Peyer's patch (tissue), 4 donors: Measurements from ENCODE around the gene TMEM219. TPM values are rescaled to one million over a fixed set of nuclear protein-coding genes. Genes with fewer than 3 reads are reported as not detected.

Source experiments
- DNase-seq, 3 donors: peaks; one replicate each; pipeline ENCODE4 v3.0.0-alpha.2; 2017 to 2019
- H3K27ac ChIP-seq, 4 donors: fragments of 200-600 bp; sonication (generic); one replicate each; pipeline ENCODE4 v1.5.1; 2016 to 2019
- H3K27me3 ChIP-seq, 2 donors: fragments of 200-600 bp; sonication (generic); one replicate each; pipeline ENCODE4 v1.5.1; 2019
- H3K36me3 ChIP-seq, 3 donors: fragments of 200-600 bp; sonication (generic); one replicate each; pipeline ENCODE4 v1.5.1; 2016 to 2019
- H3K4me1 ChIP-seq, 4 donors: fragments of 200-600 bp; sonication (generic); one replicate each; pipeline ENCODE4 v1.5.1; 2016 to 2019
- H3K4me3 ChIP-seq, 4 donors: fragments of 200-600 bp; sonication (generic); 1 replicate in 3 of 4; 2 replicates in 1 of 4; pipeline ENCODE4 v1.5.1; 2016 to 2019; ENCODE audit warnings: mild to moderate bottlenecking in 1 of 4
- H3K9me3 ChIP-seq, 4 donors: fragments of 200-600 bp; sonication (generic); one replicate each; pipeline ENCODE4 v1.5.1; 2016 to 2019; ENCODE audit warnings: mild to moderate bottlenecking in 1 of 4
- POLR2A ChIP-seq, 2 donors: fragments of 450-650 bp; IDR thresholded peaks; one replicate each; pipeline ENCODE4 v1.5.1; 2017; ENCODE audit warnings: antibody characterized with exemption in 2 of 2, mild to moderate bottlenecking in 2 of 2, moderate library complexity in 2 of 2
- total RNA-seq, 4 donors: library from RNA; depleted of rRNA; stranded (reverse); fragments of >200 nt; gene quantifications; one replicate each; pipeline ENCODE4 v1.1.0, GENCODE V29; 2016
- TF ChIP-seq, protein P1 (sequence below), 6 experiments: fragments of 450-650 bp in 4 of 6; fragments of 200-600 bp in 2 of 6; sonication (generic) in 1 of 6; IDR thresholded peaks; one replicate each; pipeline ENCODE4 v1.5.1; 2017 to 2019; ENCODE audit warnings: antibody characterized with exemption in 6 of 6, mild to moderate bottlenecking in 3 of 6, moderate library complexity in 1 of 6

TMEM219 gene
- total RNA-seq, 4 donors from 2014 or later, result 103 to 201 (median 170) TPM

DNA sequence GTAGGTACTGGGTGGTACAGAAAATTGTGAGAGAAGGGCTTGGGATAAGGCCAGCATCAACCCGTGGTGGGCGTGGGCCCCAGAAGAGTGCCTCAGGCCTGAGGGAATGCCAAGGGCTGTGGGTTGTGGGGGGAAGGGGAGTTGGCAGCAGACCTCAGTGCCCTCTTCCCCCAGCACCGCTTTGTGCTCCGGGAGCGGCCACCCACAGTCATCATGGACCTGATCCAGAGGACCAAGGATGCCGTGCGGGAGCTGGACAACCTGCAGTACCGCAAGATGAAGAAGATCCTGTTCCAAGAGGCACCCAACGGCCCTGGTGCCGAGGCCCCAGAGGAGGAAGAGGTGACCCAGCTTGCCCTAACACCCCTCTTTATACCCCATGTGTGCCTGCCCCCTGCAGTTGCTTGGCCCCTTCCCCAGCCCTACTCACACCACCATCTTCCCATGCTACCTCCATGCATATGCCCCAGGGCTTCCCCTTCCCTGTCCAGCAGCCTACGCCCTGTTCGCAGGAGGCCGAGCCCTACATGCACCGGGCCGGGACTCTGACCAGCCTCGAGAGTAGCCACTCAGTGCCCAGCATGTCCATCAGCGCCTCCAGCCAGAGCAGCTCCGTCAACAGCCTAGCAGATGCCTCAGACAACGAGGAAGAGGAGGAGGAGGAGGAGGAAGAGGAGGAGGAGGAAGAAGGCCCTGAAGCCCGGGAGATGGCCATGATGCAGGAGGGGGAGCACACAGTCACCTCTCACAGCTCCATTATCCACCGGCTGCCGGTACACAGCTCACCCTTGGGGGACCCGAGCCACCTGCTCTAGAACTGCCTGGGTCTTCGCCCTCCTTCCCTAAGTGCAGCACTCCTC lies 20.9 kb downstream of the TMEM219 start:
- Histone ChIP-seq H3K4me3 (no peak overlapping the region), H3K9me3 (no peaks in the 10 kb centered on the region), H3K36me3 (peaks cover 0 to 100% (median 0%) of the 10 kb centered on the region in 3 donors)

DNA sequence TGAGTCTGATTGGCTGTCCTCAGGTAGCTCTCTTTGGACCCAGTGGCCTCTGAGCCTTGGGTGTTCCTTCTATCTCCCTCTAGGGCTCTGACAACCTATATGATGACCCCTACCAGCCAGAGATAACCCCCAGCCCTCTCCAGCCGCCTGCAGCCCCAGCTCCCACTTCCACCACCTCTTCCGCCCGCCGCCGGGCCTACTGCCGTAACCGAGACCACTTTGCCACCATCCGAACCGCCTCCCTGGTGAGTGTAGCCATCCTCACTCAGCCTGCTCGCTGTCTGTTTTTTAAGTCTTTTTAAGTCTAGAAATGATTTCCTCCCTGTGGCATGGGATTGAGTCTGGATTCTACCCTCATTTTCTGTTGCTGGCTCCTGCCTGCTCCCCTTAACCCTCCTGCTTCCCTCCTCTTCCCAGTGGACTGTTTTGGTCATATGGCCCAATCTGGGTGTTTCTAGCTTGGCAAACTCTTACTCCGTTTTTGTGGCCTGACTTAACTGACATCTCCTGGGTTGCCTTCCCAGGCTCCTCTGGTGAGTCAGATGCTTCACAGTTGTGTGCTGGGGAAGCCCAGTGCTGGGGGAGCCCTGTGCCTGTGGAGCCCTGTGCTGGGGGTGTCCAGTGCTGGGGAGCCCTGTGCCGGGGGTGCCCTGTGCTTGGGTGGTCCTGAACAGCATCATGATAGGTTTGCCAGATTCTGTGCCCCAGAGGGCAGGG lies 21.7 kb downstream of the TMEM219 start:
- H3K27ac ChIP-seq, result no peak overlapping the region
- no peak overlapping the region for H3K4me3 ChIP-seq
- H3K9me3 ChIP-seq, result no peaks in the 10 kb centered on the region
- H3K36me3 ChIP-seq, result peaks cover 0 to 100% (median 0%) of the 10 kb centered on the region in 3 donors
- H3K4me1 ChIP-seq, result no peaks in the 10 kb centered on the region
- DNase-seq, result peak in 1 of 3 donors; percentile 37
- no peak for TF ChIP-seq POLR2A (IDR thresholded peaks at IDR 0.05)
- TF ChIP-seq, protein P1, sequence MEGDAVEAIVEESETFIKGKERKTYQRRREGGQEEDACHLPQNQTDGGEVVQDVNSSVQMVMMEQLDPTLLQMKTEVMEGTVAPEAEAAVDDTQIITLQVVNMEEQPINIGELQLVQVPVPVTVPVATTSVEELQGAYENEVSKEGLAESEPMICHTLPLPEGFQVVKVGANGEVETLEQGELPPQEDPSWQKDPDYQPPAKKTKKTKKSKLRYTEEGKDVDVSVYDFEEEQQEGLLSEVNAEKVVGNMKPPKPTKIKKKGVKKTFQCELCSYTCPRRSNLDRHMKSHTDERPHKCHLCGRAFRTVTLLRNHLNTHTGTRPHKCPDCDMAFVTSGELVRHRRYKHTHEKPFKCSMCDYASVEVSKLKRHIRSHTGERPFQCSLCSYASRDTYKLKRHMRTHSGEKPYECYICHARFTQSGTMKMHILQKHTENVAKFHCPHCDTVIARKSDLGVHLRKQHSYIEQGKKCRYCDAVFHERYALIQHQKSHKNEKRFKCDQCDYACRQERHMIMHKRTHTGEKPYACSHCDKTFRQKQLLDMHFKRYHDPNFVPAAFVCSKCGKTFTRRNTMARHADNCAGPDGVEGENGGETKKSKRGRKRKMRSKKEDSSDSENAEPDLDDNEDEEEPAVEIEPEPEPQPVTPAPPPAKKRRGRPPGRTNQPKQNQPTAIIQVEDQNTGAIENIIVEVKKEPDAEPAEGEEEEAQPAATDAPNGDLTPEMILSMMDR (IDR thresholded peaks at IDR 0.05), result no peak
- H3K27me3 ChIP-seq, result no peaks in the 10 kb centered on the region

More for the DNA sequence above, 20.9 kb downstream of the TMEM219 start:
- H3K4me1 ChIP-seq, result no peaks in the 10 kb centered on the region
- H3K27ac ChIP-seq, result no peak overlapping the region
- TF ChIP-seq, protein P1 (IDR thresholded peaks at IDR 0.05), result no peak
- TF ChIP-seq POLR2A (IDR thresholded peaks at IDR 0.05), result no peak
- no peaks in the 10 kb centered on the region for H3K27me3 ChIP-seq
- DNase-seq, result peak in 1 of 3 donors; percentile 30

DNA sequence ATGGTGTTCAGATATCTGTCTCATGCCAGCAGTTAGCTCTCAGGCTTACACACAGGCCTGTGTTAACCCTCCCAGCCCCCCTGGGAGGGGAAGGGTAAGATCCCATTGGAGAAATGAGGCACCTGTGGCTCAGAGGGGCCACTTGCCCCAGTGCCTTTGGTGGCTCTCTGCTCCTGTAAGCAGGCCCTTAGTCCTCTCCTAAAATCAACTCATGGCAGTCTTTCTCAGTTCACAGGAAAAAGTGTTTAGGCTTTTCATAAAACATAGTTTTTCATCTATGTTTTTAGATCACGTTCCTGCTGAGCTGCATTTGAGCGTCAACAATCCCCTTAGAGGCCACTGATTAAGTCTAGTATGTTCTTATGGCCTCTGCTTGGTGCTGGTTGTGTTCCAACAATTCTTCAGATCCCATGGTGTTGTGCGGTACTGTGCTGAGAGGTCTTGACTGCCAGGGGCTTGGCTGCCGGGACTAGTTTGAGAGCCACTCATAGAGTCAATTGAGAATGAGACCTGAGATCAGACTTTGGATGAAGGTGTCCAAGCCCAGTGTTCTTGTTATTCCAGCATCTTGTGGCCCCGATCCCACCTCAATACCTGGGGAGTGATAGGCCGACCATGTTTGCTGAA lies 22.4 kb downstream of the TMEM219 start:
- DNase-seq, result peak in 1 of 3 donors; percentile 19
- TF ChIP-seq, protein P1 (IDR thresholded peaks at IDR 0.05), result no peak
- TF ChIP-seq POLR2A (IDR thresholded peaks at IDR 0.05), result no peak
- no peaks in the 10 kb centered on the region for H3K9me3 ChIP-seq
- H3K36me3 ChIP-seq, result peaks cover 0 to 99% (median 0%) of the 10 kb centered on the region in 3 donors
- H3K27ac ChIP-seq, result no peak overlapping the region
- no peaks in the 10 kb centered on the region for H3K27me3 ChIP-seq
- no peaks in the 10 kb centered on the region for H3K4me1 ChIP-seq
- no peak overlapping the region for H3K4me3 ChIP-seq

DNA sequence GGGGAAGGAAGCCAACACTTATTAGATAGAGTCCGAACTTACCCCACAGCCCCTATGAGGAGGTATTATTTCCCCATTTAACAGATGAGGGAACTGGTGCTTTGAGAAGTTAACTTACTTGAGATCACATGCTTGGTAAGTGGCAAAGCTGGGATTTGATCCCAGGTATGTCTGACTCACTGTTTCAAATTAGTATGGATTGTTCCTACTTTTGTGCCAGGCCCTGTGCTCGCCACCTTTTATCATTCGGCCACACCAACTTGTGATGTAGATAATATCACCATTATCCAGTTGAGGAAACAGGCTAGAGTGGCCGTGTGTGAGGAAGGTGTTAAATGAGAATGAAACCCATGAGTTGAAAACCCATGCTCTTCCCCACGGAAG lies 22.9 kb downstream of the TMEM219 start:
- Histone ChIP-seq H3K4me3 (no peak overlapping the region), H3K36me3 (peaks cover 0 to 99% (median 0%) of the 10 kb centered on the region in 3 donors), H3K4me1 (no peaks in the 10 kb centered on the region), H3K9me3 (no peaks in the 10 kb centered on the region), H3K27ac (no peak overlapping the region), H3K27me3 (no peaks in the 10 kb centered on the region)
- TF ChIP-seq, protein P1 (IDR thresholded peaks at IDR 0.05), result no peak
- TF ChIP-seq POLR2A (IDR thresholded peaks at IDR 0.05), result no peak
- no peak for DNase-seq

DNA sequence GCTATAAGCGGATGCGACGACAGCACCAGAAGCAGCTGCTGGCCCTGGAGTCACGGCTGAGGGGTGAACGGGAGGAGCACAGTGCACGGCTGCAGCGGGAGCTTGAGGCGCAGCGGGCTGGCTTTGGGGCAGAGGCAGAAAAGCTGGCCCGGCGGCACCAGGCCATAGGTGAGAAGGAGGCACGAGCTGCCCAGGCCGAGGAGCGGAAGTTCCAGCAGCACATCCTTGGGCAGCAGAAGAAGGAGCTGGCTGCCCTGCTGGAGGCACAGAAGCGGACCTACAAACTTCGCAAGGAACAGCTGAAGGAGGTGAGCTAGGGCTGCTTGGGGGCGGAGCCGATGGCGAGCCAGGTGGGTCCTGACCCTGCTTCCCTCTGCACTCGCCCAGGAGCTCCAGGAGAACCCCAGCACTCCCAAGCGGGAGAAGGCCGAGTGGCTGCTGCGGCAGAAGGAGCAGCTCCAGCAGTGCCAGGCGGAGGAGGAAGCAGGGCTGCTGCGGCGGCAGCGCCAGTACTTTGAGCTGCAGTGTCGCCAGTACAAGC lies 23.5 kb downstream of the TMEM219 start:
- Histone ChIP-seq H3K27ac (no peak overlapping the region), H3K36me3 (peaks cover 0 to 99% (median 0%) of the 10 kb centered on the region in 3 donors), H3K9me3 (no peaks in the 10 kb centered on the region), H3K4me1 (no peaks in the 10 kb centered on the region), H3K4me3 (no peak overlapping the region), H3K27me3 (no peaks in the 10 kb centered on the region)
- peak in 1 of 3 donors; percentile 29 for DNase-seq
- TF ChIP-seq POLR2A (IDR thresholded peaks at IDR 0.05), result no peak
- TF ChIP-seq, protein P1 (IDR thresholded peaks at IDR 0.05), result no peak
